Mesenchymal stem cell (in vitro differentiated cells and primary cell): Measurements from ENCODE around the gene SLC23A2.

ENCODE experiments used
- DNase-seq: peaks from one replicate; pipeline ENCODE4 v3.0.0-alpha.2; 2013
- H2AFZ ChIP-seq: one replicate; pipeline ENCODE4 v1.6.1; 2013; ENCODE audit warnings: low read depth, mild to moderate bottlenecking, control low read depth, inconsistent platforms, low read length, moderate library complexity
- H2AK5ac ChIP-seq: 2 replicates; pipeline ENCODE4 v1.6.1; 2013; ENCODE audit warnings: low read length, moderate library complexity, mild to moderate bottlenecking, inconsistent platforms; ENCODE audit not compliant: severe bottlenecking
- H2BK120ac ChIP-seq: one replicate; pipeline ENCODE4 v1.6.1; 2013; ENCODE audit warnings: low read depth, mild to moderate bottlenecking, inconsistent platforms, low read length, moderate library complexity
- H2BK12ac ChIP-seq, 2 experiments: one replicate each; pipeline ENCODE4 v1.6.1; 2013; ENCODE audit warnings: inconsistent platforms in 2 of 2, low read length in 2 of 2, mild to moderate bottlenecking in 2 of 2, moderate library complexity in 2 of 2, control low read depth in 1 of 2
- H2BK15ac ChIP-seq: one replicate; pipeline ENCODE4 v1.6.1; 2013; ENCODE audit warnings: mild to moderate bottlenecking, low read depth, inconsistent platforms; ENCODE audit not compliant: poor library complexity, severe bottlenecking
- H2BK5ac ChIP-seq: 2 replicates; pipeline ENCODE4 v1.6.1; 2013; ENCODE audit warnings: low read depth, mild to moderate bottlenecking, low read length, control low read depth, inconsistent platforms; ENCODE audit not compliant: poor library complexity, severe bottlenecking
- H3K14ac ChIP-seq, 2 experiments: one replicate each; pipeline ENCODE4 v1.6.1; 2013; ENCODE audit warnings: inconsistent platforms in 2 of 2, low read length in 2 of 2, control low read depth in 1 of 2, mild to moderate bottlenecking in 1 of 2, moderate library complexity in 1 of 2
- H3K18ac ChIP-seq, 2 experiments: one replicate each; pipeline ENCODE4 v1.6.1; 2013; ENCODE audit warnings: inconsistent platforms in 2 of 2, low read length in 2 of 2, control low read depth in 1 of 2, low read depth in 1 of 2, mild to moderate bottlenecking in 1 of 2
- H3K23ac ChIP-seq, 2 experiments: one replicate each; pipeline ENCODE4 v1.6.1; 2013; ENCODE audit warnings: inconsistent platforms in 2 of 2, low read length in 2 of 2, mild to moderate bottlenecking in 2 of 2, moderate library complexity in 2 of 2, control low read depth in 1 of 2
- H3K27ac ChIP-seq: 2 replicates; pipeline ENCODE4 v1.5.1; 2013; ENCODE audit warnings: mild to moderate bottlenecking, moderate library complexity, low read length, control low read depth, inconsistent platforms; ENCODE audit not compliant: poor library complexity, severe bottlenecking
- H3K27me3 ChIP-seq, 2 experiments: 2 replicates each; pipeline versions ENCODE4 v1.6.1 to v1.7.0; 2013; ENCODE audit warnings: low read length in 2 of 2, mild to moderate bottlenecking in 2 of 2, moderate library complexity in 2 of 2, control low read depth in 1 of 2, inconsistent platforms in 1 of 2; ENCODE audit not compliant: control insufficient read depth in 1 of 2, insufficient read depth in 1 of 2
- H3K36me3 ChIP-seq, 2 experiments: 2 replicates each; pipeline versions ENCODE4 v1.6.1 to v1.7.0; 2013; ENCODE audit warnings: low read length in 2 of 2, control low read depth in 1 of 2, inconsistent platforms in 1 of 2, low read depth in 1 of 2, mild to moderate bottlenecking in 1 of 2; ENCODE audit not compliant: insufficient read depth in 2 of 2, control insufficient read depth in 1 of 2
- H3K4ac ChIP-seq, 2 experiments: one replicate each; pipeline ENCODE4 v1.6.1; 2013; ENCODE audit warnings: inconsistent platforms in 2 of 2, low read length in 2 of 2, mild to moderate bottlenecking in 2 of 2, moderate library complexity in 2 of 2, control low read depth in 1 of 2, low read depth in 1 of 2
- H3K4me1 ChIP-seq: 2 replicates; pipeline ENCODE4 v1.6.1; 2013; ENCODE audit warnings: low read depth, low read length, control low read depth; ENCODE audit not compliant: control insufficient read depth, insufficient read depth
- H3K4me2 ChIP-seq: 2 replicates; pipeline ENCODE4 v1.6.1; 2013; ENCODE audit warnings: low read length, mild to moderate bottlenecking, inconsistent platforms; ENCODE audit not compliant: poor library complexity, severe bottlenecking
- H3K4me3 ChIP-seq, 2 experiments: 2 replicates each; pipeline versions ENCODE4 v1.5.1 to v1.7.0; 2013; ENCODE audit warnings: low read length in 2 of 2, mild to moderate bottlenecking in 2 of 2, control low read depth in 1 of 2, low read depth in 1 of 2; ENCODE audit not compliant: insufficient read depth in 1 of 2
- H3K79me1 ChIP-seq: replicated peaks from 2 replicates; pipeline ENCODE4 v1.6.1; 2013; ENCODE audit warnings: mild to moderate bottlenecking, control low read depth, low read length, inconsistent platforms; ENCODE audit not compliant: poor library complexity, severe bottlenecking
- H3K9ac ChIP-seq: 2 replicates; pipeline ENCODE4 v1.7.0; 2013; ENCODE audit warnings: mild to moderate bottlenecking, low read length, moderate library complexity
- H3K9me3 ChIP-seq: 2 replicates; pipeline ENCODE4 v1.7.0; 2013; ENCODE audit warnings: mild to moderate bottlenecking, low read length; ENCODE audit not compliant: control insufficient read depth
- H4K8ac ChIP-seq: one replicate; pipeline ENCODE4 v1.6.1; 2013; ENCODE audit warnings: inconsistent platforms, mild to moderate bottlenecking, low read length, moderate library complexity
- H4K91ac ChIP-seq: one replicate; pipeline ENCODE4 v1.6.1; 2013; ENCODE audit warnings: mild to moderate bottlenecking, low read length, inconsistent platforms
- WGBS: methylation state at CpG from one replicate; pipeline ENCODE4 v1.1.7; 2013; ENCODE audit warnings: mixed read lengths; 5-methylcytosine and 5-hydroxymethylcytosine counted together

SLC23A2 gene

DNA sequence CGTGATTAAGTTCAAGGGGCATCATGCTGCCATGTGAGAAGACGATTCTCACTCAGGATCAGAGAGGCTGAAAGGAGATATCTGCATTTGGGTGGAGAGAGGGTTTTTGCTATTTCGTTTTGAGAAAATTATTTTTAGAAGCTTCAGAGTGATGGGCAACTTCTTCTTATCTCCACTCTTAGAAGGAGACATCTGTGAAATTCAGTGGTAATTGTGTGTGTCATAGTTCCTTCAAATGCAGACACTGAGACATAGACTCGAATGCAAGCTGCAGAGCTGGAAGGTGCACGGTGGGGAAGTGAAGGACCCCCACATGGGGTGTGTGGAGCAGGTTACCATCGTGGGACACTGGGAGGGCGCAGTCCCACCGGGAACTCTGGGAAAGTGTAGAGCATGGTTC lies 162.8 kb downstream of the SLC23A2 start:
- H3K14ac ChIP-seq: no peak overlapping the region
- H3K4me1 ChIP-seq: peaks cover 3% of the 10 kb centered on the region
- H3K36me3 ChIP-seq: no peaks in the 10 kb centered on the region
- no peak overlapping the region for H4K8ac ChIP-seq
- H2BK12ac ChIP-seq: no peak overlapping the region
- DNase-seq: no peak
- no peak overlapping the region for H3K4me2 ChIP-seq
- H3K23ac ChIP-seq: no peak overlapping the region
- no peak overlapping the region for H2AK5ac ChIP-seq
- no peak overlapping the region for H2BK120ac ChIP-seq
- H2BK15ac ChIP-seq: no peak overlapping the region
- H3K79me1 ChIP-seq: no peaks in the 10 kb centered on the region
- 64% methylated on average over 8 of the region's 8 CpGs for WGBS
- H3K27me3 ChIP-seq: peaks cover 10 to 18% of the 10 kb centered on the region in 2 experiments
- no peak overlapping the region for H3K4me3 ChIP-seq
- no peaks in the 10 kb centered on the region for H3K9me3 ChIP-seq
- H3K27ac ChIP-seq: no peak overlapping the region
- H3K18ac ChIP-seq: no peak overlapping the region
- no peak overlapping the region for H4K91ac ChIP-seq
- no peak overlapping the region for H3K4ac ChIP-seq
- H3K9ac ChIP-seq: no peak overlapping the region
- no peak overlapping the region for H2AFZ ChIP-seq
- H2BK5ac ChIP-seq: no peak overlapping the region

DNA sequence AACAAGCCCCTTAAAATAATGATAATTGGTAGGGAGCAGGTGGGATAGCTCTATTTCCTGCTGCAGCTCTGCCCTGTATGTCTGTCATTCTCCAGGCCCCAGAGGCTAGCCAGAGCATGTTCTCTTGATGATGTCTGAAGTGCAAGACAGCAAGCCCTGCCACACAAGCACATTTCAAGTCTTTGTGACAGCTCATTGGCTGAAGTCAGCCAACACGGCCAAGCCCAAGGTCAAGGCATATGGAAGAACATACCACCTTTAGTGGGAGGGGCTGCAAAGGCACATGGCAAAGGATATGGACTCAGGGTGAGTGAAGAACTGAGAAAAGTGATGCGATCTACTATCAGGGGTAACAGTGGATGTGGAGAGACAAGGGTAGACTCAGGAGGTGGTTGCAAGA lies 163.6 kb downstream of the SLC23A2 start:
- no peak overlapping the region for H2AK5ac ChIP-seq
- no peaks in the 10 kb centered on the region for H3K79me1 ChIP-seq
- no peaks in the 10 kb centered on the region for H3K36me3 ChIP-seq
- peaks cover 10 to 18% of the 10 kb centered on the region in 2 experiments for H3K27me3 ChIP-seq
- no peak overlapping the region for H3K27ac ChIP-seq
- no peak overlapping the region for H2AFZ ChIP-seq
- no peak overlapping the region for H3K14ac ChIP-seq
- H4K91ac ChIP-seq: no peak overlapping the region
- no peak overlapping the region for H2BK120ac ChIP-seq
- H2BK15ac ChIP-seq: no peak overlapping the region
- no peak overlapping the region for H2BK5ac ChIP-seq
- no peak overlapping the region for H4K8ac ChIP-seq
- no peak overlapping the region for H3K4me3 ChIP-seq
- no peak overlapping the region for H3K23ac ChIP-seq
- no peaks in the 10 kb centered on the region for H3K9me3 ChIP-seq
- no peak overlapping the region for H3K9ac ChIP-seq
- no peak overlapping the region for H3K4ac ChIP-seq
- no peak overlapping the region for H3K4me2 ChIP-seq
- 47% methylated on average over 2 of the region's 2 CpGs for WGBS
- no peak overlapping the region for H3K18ac ChIP-seq
- no peak overlapping the region for H2BK12ac ChIP-seq
- no peak for DNase-seq
- peaks cover 3% of the 10 kb centered on the region for H3K4me1 ChIP-seq

DNA sequence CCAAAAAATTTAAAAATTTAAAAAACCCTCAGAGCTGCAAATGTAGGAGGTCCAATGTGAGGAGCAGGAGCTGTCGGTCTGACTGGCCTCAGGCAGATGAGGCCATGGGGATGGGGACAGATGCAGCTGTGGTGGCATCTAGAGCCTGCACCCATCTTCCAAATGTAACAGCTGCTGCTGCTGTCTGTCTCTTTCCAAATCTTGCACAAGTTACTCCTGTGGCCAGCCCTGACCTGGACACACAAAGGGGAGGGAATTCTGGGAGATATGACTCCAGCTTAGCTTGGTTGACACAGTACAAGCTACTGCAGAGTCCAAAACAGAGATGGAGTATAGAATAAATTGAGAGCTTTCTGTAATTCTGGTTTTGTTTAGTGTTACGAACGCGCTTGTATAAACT lies 164.4 kb downstream of the SLC23A2 start:
- Histone ChIP-seq H3K79me1 (no peaks in the 10 kb centered on the region), H3K27ac (no peak overlapping the region), H3K14ac (no peak overlapping the region), H3K9ac (no peak overlapping the region), H3K4me1 (peaks cover 3% of the 10 kb centered on the region), H2BK15ac (no peak overlapping the region), H3K9me3 (peaks cover 4% of the 10 kb centered on the region), H3K18ac (no peak overlapping the region), H3K36me3 (no peaks in the 10 kb centered on the region), H3K4ac (no peak overlapping the region), H3K23ac (no peak overlapping the region), H3K4me3 (no peak overlapping the region), H2BK12ac (no peak overlapping the region), H4K8ac (no peak overlapping the region), H4K91ac (no peak overlapping the region), H2AK5ac (no peak overlapping the region), H2BK5ac (no peak overlapping the region), H3K27me3 (peaks cover 10 to 18% of the 10 kb centered on the region in 2 experiments), H3K4me2 (no peak overlapping the region), H2AFZ (no peak overlapping the region), H2BK120ac (no peak overlapping the region)
- DNase-seq: no peak
- 91% methylated on average over 4 of the region's 4 CpGs for WGBS

DNA sequence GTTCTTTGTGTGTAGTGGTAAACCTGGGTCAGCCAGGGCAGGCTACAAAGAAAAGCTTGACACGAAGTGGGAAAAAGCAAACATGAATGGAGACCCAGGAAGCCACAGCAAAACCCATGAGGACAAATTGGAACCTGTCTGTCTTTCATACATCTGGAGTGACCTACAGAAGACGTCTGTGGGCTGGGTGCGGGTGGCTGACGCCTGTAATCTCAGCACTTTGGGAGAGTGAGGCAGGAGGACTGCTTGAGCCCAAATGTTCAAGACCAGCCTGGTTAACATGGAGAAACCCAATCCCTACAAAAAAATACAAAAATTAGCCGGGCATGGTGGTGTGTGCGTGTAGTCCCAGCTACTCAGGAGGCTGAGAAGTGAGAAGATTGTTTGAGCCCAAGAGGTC lies 164.8 kb downstream of the SLC23A2 start:
- H2BK120ac ChIP-seq: no peak overlapping the region
- no peak overlapping the region for H3K23ac ChIP-seq
- H3K4ac ChIP-seq: no peak overlapping the region
- H2BK5ac ChIP-seq: no peak overlapping the region
- H2BK12ac ChIP-seq: no peak overlapping the region
- no peak overlapping the region for H3K4me2 ChIP-seq
- H3K9ac ChIP-seq: no peak overlapping the region
- no peak overlapping the region for H2AFZ ChIP-seq
- H3K4me3 ChIP-seq: no peak overlapping the region
- WGBS: 86% methylated on average over 5 of the region's 6 CpGs
- H3K9me3 ChIP-seq: peaks cover 4% of the 10 kb centered on the region
- H2BK15ac ChIP-seq: no peak overlapping the region
- H2AK5ac ChIP-seq: no peak overlapping the region
- no peaks in the 10 kb centered on the region for H3K79me1 ChIP-seq
- H3K18ac ChIP-seq: no peak overlapping the region
- no peak overlapping the region for H4K91ac ChIP-seq
- no peak overlapping the region for H4K8ac ChIP-seq
- no peaks in the 10 kb centered on the region for H3K36me3 ChIP-seq
- H3K14ac ChIP-seq: no peak overlapping the region
- DNase-seq: no peak
- peaks cover 3% of the 10 kb centered on the region for H3K4me1 ChIP-seq
- H3K27ac ChIP-seq: no peak overlapping the region
- peaks cover 10 to 18% of the 10 kb centered on the region in 2 experiments for H3K27me3 ChIP-seq
